ENCODE results near the gene ZBTB20.

ZBTB20 gene

GRCh38 chr3:114338651-114339357, 808.3 kb downstream of the ZBTB20 start:
- no peak for DNase-seq

GRCh38 chr3:114336857-114337256, 810.2 kb downstream of the ZBTB20 start:
- no peak for DNase-seq

- DNase-seq = no peak
Measured at GRCh38 chr3:114336122-114336697, 810.9 kb downstream of the ZBTB20 start.

- DNase-seq = no peak
Measured at GRCh38 chr3:114333923-114334240, 813.2 kb downstream of the ZBTB20 start.

GRCh38 chr3:114333180-114333922, 813.7 kb downstream of the ZBTB20 start:
- DNase-seq = no peak

GRCh38 chr3:114332342-114333179, 814.5 kb downstream of the ZBTB20 start:
- no peak for DNase-seq

- DNase-seq = no peak
Measured at GRCh38 chr3:114331710-114332109, 815.4 kb downstream of the ZBTB20 start.

- no peak for DNase-seq
Measured at GRCh38 chr3:114331007-114331406, 816.1 kb downstream of the ZBTB20 start.

GRCh38 chr3:114329823-114330222, 817.3 kb downstream of the ZBTB20 start:
- no peak for DNase-seq

GRCh38 chr3:114328345-114328744, 818.7 kb downstream of the ZBTB20 start:
- no peak for DNase-seq

- no peak for DNase-seq
Measured at GRCh38 chr3:114327665-114328064, 819.4 kb downstream of the ZBTB20 start.

- no peak for DNase-seq
Measured at GRCh38 chr3:114323546-114324254, 823.4 kb downstream of the ZBTB20 start.

GRCh38 chr3:114320246-114320645, 826.8 kb downstream of the ZBTB20 start:
- DNase-seq = no peak

- DNase-seq = no peak
Measured at GRCh38 chr3:114319453-114319852, 827.6 kb downstream of the ZBTB20 start.

- no peak for DNase-seq
Measured at GRCh38 chr3:114318295-114318694, 828.8 kb downstream of the ZBTB20 start.

- DNase-seq = no peak
Measured at GRCh38 chr3:114314282-114314681, 832.8 kb downstream of the ZBTB20 start.

- DNase-seq = no peak
Measured at GRCh38 chr3:114313426-114313825, 833.7 kb downstream of the ZBTB20 start.

GRCh38 chr3:114310695-114311094, 836.4 kb downstream of the ZBTB20 start:
- no peak for DNase-seq

- DNase-seq = peak; percentile 63
Measured at GRCh38 chr3:114308830-114309229, 838.3 kb downstream of the ZBTB20 start.

- DNase-seq = no peak
Measured at GRCh38 chr3:114308377-114308776, 838.7 kb downstream of the ZBTB20 start.

GRCh38 chr3:114307832-114308231, 839.3 kb downstream of the ZBTB20 start:
- no peak for DNase-seq

GRCh38 chr3:114307222-114307830, 839.8 kb downstream of the ZBTB20 start:
- no peak for DNase-seq
